Caco-2 (cell line): ENCODE measurements around the gene CLDN14. TPM values are rescaled to one million over a fixed set of nuclear protein-coding genes. Genes with fewer than 3 reads are reported as not detected.

Experiments used
- BruUV-seq: library from RNA; stranded (reverse); fragments of 400-500 nt; replicated peaks from 2 replicates; lab custom pipeline; 2021; lab: Mats Ljungman, UMichigan
- CTCF ChIA-PET: fragments of 300-600 bp; sonication (Branson Sonifier 250); formaldehyde crosslinking; loops from one replicate; lab custom pipeline; 2022; ENCODE audit warnings: antibody characterized with exemption; lab: Charles Lee
- POLR2A ChIA-PET: fragments of 300-600 bp; sonication (Branson Sonifier 250); formaldehyde crosslinking; loops from one replicate; lab custom pipeline; 2022; ENCODE audit warnings: antibody characterized with exemption; lab: Charles Lee
- DNase-seq, 2 experiments: peaks; one replicate each; pipeline versions ENCODE4 v3.0.0 to v3.0.0-alpha.2; 2020 to 2022
- H3K27me3 ChIP-seq: replicated peaks from 2 replicates; pipeline ENCODE4 v1.6.0; 2011; ENCODE audit warnings: low read length; ENCODE audit not compliant: control insufficient read depth, insufficient read depth
- H3K36me3 ChIP-seq: 2 replicates; pipeline ENCODE4 v1.5.1; 2011; ENCODE audit warnings: low read length; ENCODE audit not compliant: control insufficient read depth, insufficient read depth
- H3K4me1 ChIP-seq: fragments of 250-450 bp; sonication (Bioruptor Pico); 2 replicates; pipeline ENCODE4 v1.5.1; 2020; ENCODE audit warnings: mild to moderate bottlenecking
- H3K4me3 ChIP-seq: 2 replicates; pipeline ENCODE4 v1.5.1; 2011; ENCODE audit warnings: low read depth, mild to moderate bottlenecking, control low read depth, low read length
- H3K9me3 ChIP-seq: fragments of 250-450 bp; sonication (Bioruptor Pico); 2 replicates; pipeline ENCODE4 v1.5.1; 2020; ENCODE audit warnings: mild to moderate bottlenecking, moderate library complexity
- H3K27ac Mint-ChIP-seq: one replicate; pipeline ENCODE4 v1.8.0; 2022; ENCODE audit warnings: mixed read lengths; ENCODE audit not compliant: unreplicated experiment
- H3K27me3 Mint-ChIP-seq: one replicate; pipeline ENCODE4 v1.8.0; 2022; ENCODE audit warnings: mixed read lengths; ENCODE audit not compliant: insufficient read depth, unreplicated experiment
- H3K36me3 Mint-ChIP-seq: one replicate; pipeline ENCODE4 v1.8.0; 2022; ENCODE audit warnings: mild to moderate bottlenecking, mixed read lengths; ENCODE audit not compliant: insufficient read depth, unreplicated experiment
- H3K4me1 Mint-ChIP-seq: one replicate; pipeline ENCODE4 v1.8.0; 2022; ENCODE audit warnings: low read depth, mixed read lengths; ENCODE audit not compliant: unreplicated experiment
- H3K4me3 Mint-ChIP-seq: one replicate; pipeline ENCODE4 v1.8.0; 2022; ENCODE audit warnings: mild to moderate bottlenecking, moderate library complexity, mixed read lengths; ENCODE audit not compliant: unreplicated experiment
- H3K9me3 Mint-ChIP-seq: one replicate; pipeline ENCODE4 v1.8.0; 2022; ENCODE audit warnings: mixed read lengths; ENCODE audit not compliant: unreplicated experiment
- intact Hi-C: fragments of 100-400 bp; cut with micrococcal nuclease; formaldehyde crosslinking; loops from one replicate; pipeline ENCODE4 v1.10.0; 2022; ENCODE audit not compliant: unreplicated experiment
- total RNA-seq: library from RNA; stranded (reverse); gene quantifications from 2 replicates; pipeline ENCODE4 v1.2.3, GENCODE V29; 2022
- TF ChIP-seq, protein P1 (sequence below), 2 experiments: fragments of 200-600 bp in 1 of 2; IDR thresholded peaks; 1 replicate in 1 of 2; 2 replicates in 1 of 2; pipeline versions ENCODE4 v1.5.1 to v1.8.0; 2011 to 2022; ENCODE audit warnings: antibody characterized with exemption in 1 of 2, control low read depth in 1 of 2, inconsistent platforms in 1 of 2, low read depth in 1 of 2, low read length in 1 of 2, mild to moderate bottlenecking in 1 of 2, moderate library complexity in 1 of 2; ENCODE audit not compliant: insufficient read depth in 1 of 2, severe bottlenecking in 1 of 2, unreplicated experiment in 1 of 2

CLDN14 gene
- total RNA-seq, 1 experiment from 2014 or later: not detected

DNA sequence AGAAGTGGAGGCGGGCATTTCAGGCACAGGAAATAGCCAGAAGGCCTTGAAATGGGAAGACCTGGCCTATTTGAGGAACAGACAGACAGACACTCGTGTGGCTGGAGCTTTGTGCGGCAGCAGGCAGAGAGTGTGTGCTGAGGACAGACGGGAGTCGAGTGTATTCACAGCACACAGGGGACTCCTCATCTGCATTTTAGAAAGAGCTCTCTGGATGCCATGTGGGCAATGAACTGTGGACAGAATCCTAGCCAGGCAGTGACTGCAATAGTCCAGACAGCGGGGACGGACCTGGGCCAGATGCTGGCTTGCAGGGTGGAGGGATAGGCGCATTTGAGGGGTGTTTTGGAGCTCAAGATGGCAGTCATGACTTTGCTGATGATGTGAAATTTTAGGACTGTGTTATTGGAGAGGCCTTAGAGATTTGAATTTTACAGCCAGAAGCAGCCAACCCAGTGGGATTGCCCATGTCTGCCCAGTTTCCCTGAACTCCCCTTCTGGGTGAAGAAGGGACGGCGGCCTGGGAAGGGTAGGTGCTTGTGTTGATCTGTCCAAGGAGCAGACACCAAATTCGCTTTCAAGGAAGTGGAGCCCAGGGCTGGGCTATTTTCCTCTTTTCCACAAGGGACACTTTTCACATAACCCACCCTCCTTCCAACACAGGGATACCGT is 51.0 kb downstream of the CLDN14 start:
- H3K9me3 ChIP-seq: no peaks in the 10 kb centered on the region
- H3K4me1 ChIP-seq: peaks cover 6% of the 10 kb centered on the region; the same call in 1 of the 2 replicates
- H3K9me3 Mint-ChIP-seq: no peaks in the 10 kb centered on the region
- no peaks in the 10 kb centered on the region for H3K36me3 Mint-ChIP-seq
- H3K36me3 ChIP-seq: no peaks in the 10 kb centered on the region
- H3K4me3 ChIP-seq: no peak overlapping the region
- peaks cover 6% of the 10 kb centered on the region for H3K4me1 Mint-ChIP-seq
- no peaks in the 10 kb centered on the region for H3K27me3 Mint-ChIP-seq
- intact Hi-C loops: no loop called here
- TF ChIP-seq, protein P1, sequence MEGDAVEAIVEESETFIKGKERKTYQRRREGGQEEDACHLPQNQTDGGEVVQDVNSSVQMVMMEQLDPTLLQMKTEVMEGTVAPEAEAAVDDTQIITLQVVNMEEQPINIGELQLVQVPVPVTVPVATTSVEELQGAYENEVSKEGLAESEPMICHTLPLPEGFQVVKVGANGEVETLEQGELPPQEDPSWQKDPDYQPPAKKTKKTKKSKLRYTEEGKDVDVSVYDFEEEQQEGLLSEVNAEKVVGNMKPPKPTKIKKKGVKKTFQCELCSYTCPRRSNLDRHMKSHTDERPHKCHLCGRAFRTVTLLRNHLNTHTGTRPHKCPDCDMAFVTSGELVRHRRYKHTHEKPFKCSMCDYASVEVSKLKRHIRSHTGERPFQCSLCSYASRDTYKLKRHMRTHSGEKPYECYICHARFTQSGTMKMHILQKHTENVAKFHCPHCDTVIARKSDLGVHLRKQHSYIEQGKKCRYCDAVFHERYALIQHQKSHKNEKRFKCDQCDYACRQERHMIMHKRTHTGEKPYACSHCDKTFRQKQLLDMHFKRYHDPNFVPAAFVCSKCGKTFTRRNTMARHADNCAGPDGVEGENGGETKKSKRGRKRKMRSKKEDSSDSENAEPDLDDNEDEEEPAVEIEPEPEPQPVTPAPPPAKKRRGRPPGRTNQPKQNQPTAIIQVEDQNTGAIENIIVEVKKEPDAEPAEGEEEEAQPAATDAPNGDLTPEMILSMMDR (IDR thresholded peaks at IDR 0.05; ENCODE audit: insufficient read depth in 1 of 2, low read depth in 1 of 2, low read length in 1 of 2, severe bottlenecking in 1 of 2, unreplicated experiment in 1 of 2): no peak
- no peak overlapping the region for H3K4me3 Mint-ChIP-seq
- H3K27ac Mint-ChIP-seq: no peak overlapping the region
- H3K27me3 ChIP-seq: no peaks in the 10 kb centered on the region
- CTCF ChIA-PET: interaction anchor here (0.6 kb wide), 1 partner anchor 61 kb away, joined by 3 read pairs; no protein-coding TSS in a partner anchor
- BruUV-seq: no TSS peak
- no peak for DNase-seq
- POLR2A ChIA-PET: no interaction called here

DNA sequence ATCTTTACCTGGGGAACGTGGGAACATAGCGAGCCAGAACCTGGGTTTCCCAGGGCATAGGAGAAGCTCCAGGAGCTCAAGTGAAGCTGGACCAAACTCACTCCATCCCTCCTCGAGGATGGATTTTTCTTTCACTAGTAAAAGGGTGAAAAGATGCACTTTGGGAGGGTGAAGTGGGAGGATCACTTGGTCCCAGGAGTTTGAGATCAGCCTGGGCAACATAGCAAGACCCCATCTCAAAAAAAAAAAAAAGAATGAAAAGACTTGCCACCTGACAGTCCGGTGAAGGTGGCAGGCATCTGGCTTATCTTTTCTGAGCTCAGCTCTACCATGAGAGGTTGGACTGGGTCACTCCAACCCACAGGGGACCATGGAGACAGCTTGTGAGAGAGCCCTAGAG is 52.4 kb downstream of the CLDN14 start:
- H3K4me3 Mint-ChIP-seq: no peak overlapping the region
- peaks cover 6% of the 10 kb centered on the region; the same call in 1 of the 2 replicates for H3K4me1 ChIP-seq
- H3K27ac Mint-ChIP-seq: no peak overlapping the region
- H3K36me3 Mint-ChIP-seq: no peaks in the 10 kb centered on the region
- H3K4me1 Mint-ChIP-seq: peaks cover 6% of the 10 kb centered on the region
- no peak for DNase-seq
- BruUV-seq: no TSS peak
- ChIA-PET CTCF (no interaction called here), POLR2A (no interaction called here)
- H3K36me3 ChIP-seq: no peaks in the 10 kb centered on the region
- H3K4me3 ChIP-seq: no peak overlapping the region
- H3K9me3 Mint-ChIP-seq: no peaks in the 10 kb centered on the region
- intact Hi-C loops: no loop called here
- TF ChIP-seq, protein P1 (IDR thresholded peaks at IDR 0.05; ENCODE audit: insufficient read depth in 1 of 2, low read depth in 1 of 2, low read length in 1 of 2, severe bottlenecking in 1 of 2, unreplicated experiment in 1 of 2): no peak
- H3K27me3 ChIP-seq: no peaks in the 10 kb centered on the region
- no peaks in the 10 kb centered on the region for H3K9me3 ChIP-seq
- H3K27me3 Mint-ChIP-seq: no peaks in the 10 kb centered on the region

DNA sequence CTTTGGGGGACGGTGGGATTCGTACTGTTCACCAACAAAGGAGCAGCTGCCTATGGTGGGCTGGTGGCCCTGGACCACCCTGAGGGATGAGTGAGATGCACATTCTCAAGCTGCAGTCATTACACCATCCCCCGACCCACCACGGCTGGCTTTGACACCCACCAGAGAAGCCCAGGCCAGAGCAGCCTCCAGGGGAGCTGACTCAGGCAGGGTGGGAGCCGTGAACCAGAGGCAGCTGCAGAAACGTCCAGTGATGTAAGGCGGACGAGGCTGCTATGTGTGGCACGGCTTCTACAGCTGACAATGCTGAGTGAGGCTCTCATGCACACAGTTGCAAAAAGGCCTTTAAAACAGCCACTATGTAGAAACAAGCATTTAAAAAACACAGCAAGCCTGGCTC is 54.6 kb downstream of the CLDN14 start:
- ChIA-PET POLR2A (no interaction called here), CTCF (no interaction called here)
- no peaks in the 10 kb centered on the region for H3K27me3 Mint-ChIP-seq
- no peak overlapping the region for H3K4me3 Mint-ChIP-seq
- Histone ChIP-seq H3K4me3 (no peak overlapping the region), H3K27me3 (no peaks in the 10 kb centered on the region), H3K4me1 (peaks cover 6% of the 10 kb centered on the region; the same call in 1 of the 2 replicates), H3K36me3 (no peaks in the 10 kb centered on the region), H3K9me3 (no peaks in the 10 kb centered on the region)
- BruUV-seq: no TSS peak
- no peak overlapping the region for H3K27ac Mint-ChIP-seq
- TF ChIP-seq, protein P1 (IDR thresholded peaks at IDR 0.05; ENCODE audit: insufficient read depth in 1 of 2, low read depth in 1 of 2, low read length in 1 of 2, severe bottlenecking in 1 of 2, unreplicated experiment in 1 of 2): no peak
- no peaks in the 10 kb centered on the region for H3K36me3 Mint-ChIP-seq
- intact Hi-C loops: no loop called here
- H3K9me3 Mint-ChIP-seq: no peaks in the 10 kb centered on the region
- H3K4me1 Mint-ChIP-seq: peaks cover 6% of the 10 kb centered on the region
- DNase-seq: no peak
